SK-N-SH treated with all-trans-retinoic acid at 6 μM for 48 hours (cell line): ENCODE results near the gene GALNTL6.

Source experiments
- ARNTL ChIP-seq: fragments of 450-650 bp; formaldehyde crosslinking; IDR thresholded peaks from 2 replicates; pipeline ENCODE4 v1.5.0; 2020; ENCODE audit warnings: low read depth, mild to moderate bottlenecking, moderate library complexity, borderline replicate concordance
- BACH2 ChIP-seq: fragments of 250-450 bp; sonication (Bioruptor Pico); IDR thresholded peaks from 2 replicates; pipeline ENCODE4 v1.9.0; 2021; ENCODE audit warnings: mild to moderate bottlenecking, borderline replicate concordance
- GLIS3 ChIP-seq: fragments of 250-450 bp; sonication (Bioruptor Pico); IDR thresholded peaks from 2 replicates; pipeline ENCODE4 v1.5.0; 2020; ENCODE audit warnings: mild to moderate bottlenecking, moderate library complexity
- ISL1 ChIP-seq: fragments of 250-450 bp; sonication (Bioruptor Pico); IDR thresholded peaks from 2 replicates; pipeline ENCODE4 v2.1.2; 2022; ENCODE audit warnings: mild to moderate bottlenecking, moderate library complexity
- OSR1 ChIP-seq: fragments of 250-450 bp; sonication (Bioruptor Pico); IDR thresholded peaks from 2 replicates; pipeline ENCODE4 v1.8.0; 2022; ENCODE audit warnings: moderate library complexity, mild to moderate bottlenecking, inconsistent platforms
- PPARA ChIP-seq: fragments of 250-450 bp; sonication (Bioruptor Pico); IDR thresholded peaks from 2 replicates; pipeline ENCODE4 v1.5.0; 2020; ENCODE audit warnings: mild to moderate bottlenecking, borderline replicate concordance
- RARB ChIP-seq: fragments of 250-450 bp; sonication (Bioruptor Pico); IDR thresholded peaks from 2 replicates; pipeline ENCODE4 v1.8.0; 2021; ENCODE audit warnings: mild to moderate bottlenecking, moderate library complexity
- TOX ChIP-seq: fragments of 250-450 bp; sonication (Bioruptor Pico); IDR thresholded peaks from 2 replicates; pipeline ENCODE4 v1.8.0; 2021; ENCODE audit warnings: mild to moderate bottlenecking, moderate library complexity, borderline replicate concordance
- ZFP3 ChIP-seq: fragments of 250-450 bp; sonication (Bioruptor Pico); IDR thresholded peaks from 2 replicates; pipeline ENCODE4 v1.5.0; 2020; ENCODE audit warnings: mild to moderate bottlenecking, moderate library complexity
- TF ChIP-seq, protein P1 (sequence below): fragments of 250-450 bp; sonication (Bioruptor Pico); IDR thresholded peaks from 2 replicates; pipeline ENCODE4 v1.5.1; 2020; ENCODE audit warnings: low read depth, mild to moderate bottlenecking, moderate library complexity
- TF ChIP-seq, protein P2 (sequence below): fragments of 250-450 bp; sonication (Bioruptor Pico); IDR thresholded peaks from 2 replicates; pipeline ENCODE4 v1.5.0; 2020; ENCODE audit warnings: mild to moderate bottlenecking, moderate library complexity
- TF ChIP-seq, protein P3 (sequence below): fragments of 250-450 bp; sonication (Bioruptor Pico); IDR thresholded peaks from 2 replicates; pipeline ENCODE4 v1.8.0; 2020; ENCODE audit warnings: mild to moderate bottlenecking, moderate library complexity, borderline replicate concordance

DNA sequence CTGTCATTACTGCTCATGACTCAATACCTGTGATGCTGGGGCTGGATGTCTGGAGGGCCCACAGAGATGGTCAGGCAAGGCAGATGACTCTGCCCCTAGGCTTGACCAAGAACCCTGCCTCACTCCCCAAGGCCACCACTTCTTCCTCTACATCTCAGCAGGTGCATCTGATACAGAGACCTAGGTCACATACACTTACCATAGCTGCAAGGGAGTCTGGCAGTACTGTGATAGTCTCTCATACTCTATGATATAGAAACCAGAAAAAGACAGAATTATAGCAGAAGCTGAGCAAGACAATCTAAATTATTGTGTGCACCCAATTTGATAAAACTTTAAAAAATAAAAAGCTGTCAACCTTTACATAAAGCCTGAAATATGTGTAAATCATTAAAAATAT, 878.3 kb downstream of the GALNTL6 start:
- TF ChIP-seq TOX (no peak), ISL1 (no peak), OSR1 (CRISPR knock-in tag) (no peak), BACH2 (CRISPR knock-in tag) (no peak), ARNTL (no peak), GLIS3 (CRISPR knock-in tag) (no peak), RARB (CRISPR knock-in tag) (no peak), PPARA (CRISPR knock-in tag) (no peak), ZFP3 (CRISPR knock-in tag) (no peak)
- TF ChIP-seq, protein P1, sequence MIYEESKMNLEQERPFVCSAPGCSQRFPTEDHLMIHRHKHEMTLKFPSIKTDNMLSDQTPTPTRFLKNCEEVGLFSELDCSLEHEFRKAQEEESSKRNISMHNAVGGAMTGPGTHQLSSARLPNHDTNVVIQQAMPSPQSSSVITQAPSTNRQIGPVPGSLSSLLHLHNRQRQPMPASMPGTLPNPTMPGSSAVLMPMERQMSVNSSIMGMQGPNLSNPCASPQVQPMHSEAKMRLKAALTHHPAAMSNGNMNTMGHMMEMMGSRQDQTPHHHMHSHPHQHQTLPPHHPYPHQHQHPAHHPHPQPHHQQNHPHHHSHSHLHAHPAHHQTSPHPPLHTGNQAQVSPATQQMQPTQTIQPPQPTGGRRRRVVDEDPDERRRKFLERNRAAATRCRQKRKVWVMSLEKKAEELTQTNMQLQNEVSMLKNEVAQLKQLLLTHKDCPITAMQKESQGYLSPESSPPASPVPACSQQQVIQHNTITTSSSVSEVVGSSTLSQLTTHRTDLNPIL (CRISPR knock-in tag), result no peak
- TF ChIP-seq, protein P2, sequence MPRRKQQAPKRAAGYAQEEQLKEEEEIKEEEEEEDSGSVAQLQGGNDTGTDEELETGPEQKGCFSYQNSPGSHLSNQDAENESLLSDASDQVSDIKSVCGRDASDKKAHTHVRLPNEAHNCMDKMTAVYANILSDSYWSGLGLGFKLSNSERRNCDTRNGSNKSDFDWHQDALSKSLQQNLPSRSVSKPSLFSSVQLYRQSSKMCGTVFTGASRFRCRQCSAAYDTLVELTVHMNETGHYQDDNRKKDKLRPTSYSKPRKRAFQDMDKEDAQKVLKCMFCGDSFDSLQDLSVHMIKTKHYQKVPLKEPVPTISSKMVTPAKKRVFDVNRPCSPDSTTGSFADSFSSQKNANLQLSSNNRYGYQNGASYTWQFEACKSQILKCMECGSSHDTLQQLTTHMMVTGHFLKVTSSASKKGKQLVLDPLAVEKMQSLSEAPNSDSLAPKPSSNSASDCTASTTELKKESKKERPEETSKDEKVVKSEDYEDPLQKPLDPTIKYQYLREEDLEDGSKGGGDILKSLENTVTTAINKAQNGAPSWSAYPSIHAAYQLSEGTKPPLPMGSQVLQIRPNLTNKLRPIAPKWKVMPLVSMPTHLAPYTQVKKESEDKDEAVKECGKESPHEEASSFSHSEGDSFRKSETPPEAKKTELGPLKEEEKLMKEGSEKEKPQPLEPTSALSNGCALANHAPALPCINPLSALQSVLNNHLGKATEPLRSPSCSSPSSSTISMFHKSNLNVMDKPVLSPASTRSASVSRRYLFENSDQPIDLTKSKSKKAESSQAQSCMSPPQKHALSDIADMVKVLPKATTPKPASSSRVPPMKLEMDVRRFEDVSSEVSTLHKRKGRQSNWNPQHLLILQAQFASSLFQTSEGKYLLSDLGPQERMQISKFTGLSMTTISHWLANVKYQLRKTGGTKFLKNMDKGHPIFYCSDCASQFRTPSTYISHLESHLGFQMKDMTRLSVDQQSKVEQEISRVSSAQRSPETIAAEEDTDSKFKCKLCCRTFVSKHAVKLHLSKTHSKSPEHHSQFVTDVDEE (CRISPR knock-in tag), result no peak
- TF ChIP-seq, protein P3, sequence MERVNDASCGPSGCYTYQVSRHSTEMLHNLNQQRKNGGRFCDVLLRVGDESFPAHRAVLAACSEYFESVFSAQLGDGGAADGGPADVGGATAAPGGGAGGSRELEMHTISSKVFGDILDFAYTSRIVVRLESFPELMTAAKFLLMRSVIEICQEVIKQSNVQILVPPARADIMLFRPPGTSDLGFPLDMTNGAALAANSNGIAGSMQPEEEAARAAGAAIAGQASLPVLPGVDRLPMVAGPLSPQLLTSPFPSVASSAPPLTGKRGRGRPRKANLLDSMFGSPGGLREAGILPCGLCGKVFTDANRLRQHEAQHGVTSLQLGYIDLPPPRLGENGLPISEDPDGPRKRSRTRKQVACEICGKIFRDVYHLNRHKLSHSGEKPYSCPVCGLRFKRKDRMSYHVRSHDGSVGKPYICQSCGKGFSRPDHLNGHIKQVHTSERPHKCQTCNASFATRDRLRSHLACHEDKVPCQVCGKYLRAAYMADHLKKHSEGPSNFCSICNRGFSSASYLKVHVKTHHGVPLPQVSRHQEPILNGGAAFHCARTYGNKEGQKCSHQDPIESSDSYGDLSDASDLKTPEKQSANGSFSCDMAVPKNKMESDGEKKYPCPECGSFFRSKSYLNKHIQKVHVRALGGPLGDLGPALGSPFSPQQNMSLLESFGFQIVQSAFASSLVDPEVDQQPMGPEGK (CRISPR knock-in tag), result no peak
